HG03139 (cell line): ENCODE data around the gene SPON1.

Source experiments
- ATAC-seq: cut with Tn5 transposase; IDR thresholded peaks from one replicate; pipeline ENCODE4 v1.9.1; 2021; ENCODE audit not compliant: unreplicated experiment

The SPON1 gene

GRCh38 chr11:14309425-14310192 lies 347.1 kb downstream of the SPON1 start:
- no peak for ATAC-seq

- ATAC-seq: no peak
Observed at GRCh38 chr11:14310679-14311078, 348.2 kb downstream of the SPON1 start.

- ATAC-seq: no peak
Observed at GRCh38 chr11:14312736-14313438, 350.4 kb downstream of the SPON1 start.

DNA sequence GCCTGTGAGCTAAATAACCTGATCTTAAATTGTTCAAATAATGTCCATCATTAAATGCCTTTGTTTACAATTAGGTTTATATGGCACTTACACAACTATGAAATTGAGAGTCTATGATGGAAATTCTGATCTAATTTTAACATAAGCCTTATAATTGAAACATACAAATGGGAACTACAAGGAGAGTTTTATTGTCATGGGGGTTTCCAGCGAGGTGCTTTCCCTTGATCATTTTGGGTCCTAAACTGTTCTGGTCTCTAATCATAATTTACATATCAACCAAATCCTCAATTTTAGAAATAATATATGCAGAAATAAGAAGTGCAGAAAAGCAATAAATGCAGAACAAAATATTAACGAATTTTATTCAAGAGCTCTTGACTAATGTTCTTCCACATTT lies 351.6 kb downstream of the SPON1 start:
- no peak for ATAC-seq

DNA sequence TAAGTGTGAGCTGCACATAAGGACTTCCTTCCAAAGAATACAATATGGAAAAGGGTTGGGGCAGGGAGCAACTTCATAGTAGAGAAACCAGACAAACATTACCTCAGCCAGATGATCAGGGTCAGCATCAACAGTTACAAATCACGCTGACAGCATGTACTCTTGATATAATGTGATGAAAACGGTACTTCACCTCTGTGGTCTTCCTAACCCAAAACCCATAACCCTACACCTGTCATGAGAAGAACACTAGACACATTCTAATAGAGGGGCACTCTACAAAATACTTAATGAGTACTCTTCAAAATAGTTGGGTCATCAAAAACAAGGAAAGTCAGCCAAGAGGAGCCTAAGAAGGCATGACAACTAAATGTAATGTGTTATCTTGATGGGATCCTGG lies 352.6 kb downstream of the SPON1 start:
- ATAC-seq: no peak
